Esophagus muscularis mucosa (tissue), 4 donors: ENCODE data around the gene VEZF1.

ENCODE experiments used
- EP300 ChIP-seq: sonication (generic); formaldehyde crosslinking; IDR thresholded peaks from one replicate; pipeline ENCODE4 v1.6.1; 2017; ENCODE audit warnings: antibody characterized with exemption
- POLR2AphosphoS5 ChIP-seq, 2 donors: sonication (generic); formaldehyde crosslinking; IDR thresholded peaks; one replicate each; pipeline ENCODE4 v1.6.1; 2017; ENCODE audit warnings: antibody characterized with exemption in 2 of 2
- TF ChIP-seq, protein P1 (sequence below), 3 experiments: fragments of 200-600 bp in 2 of 3; fragments of 450-650 bp in 1 of 3; sonication (generic) in 2 of 3; IDR thresholded peaks; one replicate each; pipeline ENCODE4 v1.5.1; 2017 to 2019; ENCODE audit warnings: antibody characterized with exemption in 3 of 3, mild to moderate bottlenecking in 2 of 3, moderate library complexity in 1 of 3

DNA sequence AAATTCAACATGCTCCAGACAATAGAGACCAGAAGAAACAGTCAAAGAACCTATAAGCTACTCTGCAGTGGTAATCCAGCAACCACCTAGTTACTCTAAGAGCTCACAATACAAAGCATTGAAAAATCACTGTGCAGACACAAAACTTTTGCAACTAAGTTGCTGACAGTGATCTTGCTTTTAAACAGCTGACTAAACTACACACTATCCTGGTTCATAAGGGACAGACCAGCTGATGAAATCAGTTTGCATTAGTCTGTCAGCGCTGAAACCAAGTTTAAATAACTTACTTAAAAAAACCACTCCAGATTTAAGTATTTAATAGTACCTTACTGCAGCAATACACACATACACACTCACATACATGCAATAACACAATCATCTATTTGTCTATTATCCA is 4.6 kb downstream of the VEZF1 start:
- TF ChIP-seq EP300 (no peak), POLR2AphosphoS5 (IDR thresholded peaks at IDR 0.05) (no peak)
- TF ChIP-seq, protein P1, sequence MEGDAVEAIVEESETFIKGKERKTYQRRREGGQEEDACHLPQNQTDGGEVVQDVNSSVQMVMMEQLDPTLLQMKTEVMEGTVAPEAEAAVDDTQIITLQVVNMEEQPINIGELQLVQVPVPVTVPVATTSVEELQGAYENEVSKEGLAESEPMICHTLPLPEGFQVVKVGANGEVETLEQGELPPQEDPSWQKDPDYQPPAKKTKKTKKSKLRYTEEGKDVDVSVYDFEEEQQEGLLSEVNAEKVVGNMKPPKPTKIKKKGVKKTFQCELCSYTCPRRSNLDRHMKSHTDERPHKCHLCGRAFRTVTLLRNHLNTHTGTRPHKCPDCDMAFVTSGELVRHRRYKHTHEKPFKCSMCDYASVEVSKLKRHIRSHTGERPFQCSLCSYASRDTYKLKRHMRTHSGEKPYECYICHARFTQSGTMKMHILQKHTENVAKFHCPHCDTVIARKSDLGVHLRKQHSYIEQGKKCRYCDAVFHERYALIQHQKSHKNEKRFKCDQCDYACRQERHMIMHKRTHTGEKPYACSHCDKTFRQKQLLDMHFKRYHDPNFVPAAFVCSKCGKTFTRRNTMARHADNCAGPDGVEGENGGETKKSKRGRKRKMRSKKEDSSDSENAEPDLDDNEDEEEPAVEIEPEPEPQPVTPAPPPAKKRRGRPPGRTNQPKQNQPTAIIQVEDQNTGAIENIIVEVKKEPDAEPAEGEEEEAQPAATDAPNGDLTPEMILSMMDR (IDR thresholded peaks at IDR 0.05), result no peak
